ENCODE data around the gene NOS2.

DNA sequence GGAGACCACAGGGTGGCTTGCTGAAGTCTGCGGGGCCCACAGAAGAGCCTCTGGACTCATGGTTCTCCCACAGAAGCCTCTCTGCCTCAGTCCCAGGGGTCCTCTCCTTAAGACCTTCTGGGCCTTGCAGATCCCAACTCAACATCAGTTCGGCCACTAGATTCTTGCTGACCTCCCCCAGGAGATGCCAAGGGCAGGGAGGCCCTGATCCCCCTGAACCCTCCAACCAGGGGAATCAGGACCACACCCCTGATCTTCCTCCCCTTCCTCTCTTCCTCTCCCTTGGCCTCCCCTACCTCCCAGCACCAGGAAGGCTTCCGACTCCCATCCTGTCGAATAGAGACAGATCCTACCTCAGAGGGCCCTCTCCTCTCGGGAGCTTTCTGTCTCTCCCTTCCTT is 53.4 kb downstream of the NOS2 start:
- TF ChIP-seq, protein P1, sequence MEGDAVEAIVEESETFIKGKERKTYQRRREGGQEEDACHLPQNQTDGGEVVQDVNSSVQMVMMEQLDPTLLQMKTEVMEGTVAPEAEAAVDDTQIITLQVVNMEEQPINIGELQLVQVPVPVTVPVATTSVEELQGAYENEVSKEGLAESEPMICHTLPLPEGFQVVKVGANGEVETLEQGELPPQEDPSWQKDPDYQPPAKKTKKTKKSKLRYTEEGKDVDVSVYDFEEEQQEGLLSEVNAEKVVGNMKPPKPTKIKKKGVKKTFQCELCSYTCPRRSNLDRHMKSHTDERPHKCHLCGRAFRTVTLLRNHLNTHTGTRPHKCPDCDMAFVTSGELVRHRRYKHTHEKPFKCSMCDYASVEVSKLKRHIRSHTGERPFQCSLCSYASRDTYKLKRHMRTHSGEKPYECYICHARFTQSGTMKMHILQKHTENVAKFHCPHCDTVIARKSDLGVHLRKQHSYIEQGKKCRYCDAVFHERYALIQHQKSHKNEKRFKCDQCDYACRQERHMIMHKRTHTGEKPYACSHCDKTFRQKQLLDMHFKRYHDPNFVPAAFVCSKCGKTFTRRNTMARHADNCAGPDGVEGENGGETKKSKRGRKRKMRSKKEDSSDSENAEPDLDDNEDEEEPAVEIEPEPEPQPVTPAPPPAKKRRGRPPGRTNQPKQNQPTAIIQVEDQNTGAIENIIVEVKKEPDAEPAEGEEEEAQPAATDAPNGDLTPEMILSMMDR (IDR thresholded peaks at IDR 0.05; ENCODE audit: low read length), result no peak
- TF ChIP-seq EZH2 (IDR thresholded peaks at IDR 0.05; ENCODE audit: borderline replicate concordance, low read length), result no peak
